Measurements from ENCODE around the gene BRD3.

BRD3 gene

GRCh38 chr9:134053941-134054761 is 13.7 kb downstream of the BRD3 start:
- no peak for DNase-seq

DNA sequence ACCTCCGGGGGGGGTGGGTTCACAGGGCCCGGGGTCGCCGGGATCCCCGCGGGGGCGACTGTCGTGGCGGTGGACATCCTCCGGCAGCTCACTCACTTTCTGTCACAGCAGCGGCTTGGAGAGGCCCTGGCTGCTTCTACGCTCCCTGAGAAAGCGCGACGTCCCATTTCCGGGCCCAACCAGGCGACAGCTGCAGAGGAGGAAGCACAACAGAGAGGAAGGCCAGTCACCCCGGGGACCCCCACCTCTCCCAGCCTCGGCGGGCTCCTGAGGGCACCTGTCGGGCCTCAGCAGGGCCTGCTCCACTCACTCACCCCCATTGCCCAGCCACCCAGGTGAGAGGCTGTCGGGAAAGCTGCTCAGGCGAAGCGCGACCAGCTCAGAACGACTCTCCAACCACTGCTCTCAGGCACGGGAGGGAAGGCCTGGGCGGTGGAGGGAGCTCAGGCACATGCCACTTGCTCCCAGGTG is 14.4 kb downstream of the BRD3 start:
- no peak for DNase-seq

GRCh38 chr9:134052941-134053340 is 14.9 kb downstream of the BRD3 start:
- no peak for DNase-seq

- no peak for DNase-seq
Measured at GRCh38 chr9:134052491-134052890, 15.3 kb downstream of the BRD3 start.

GRCh38 chr9:134051319-134051718 is 16.5 kb downstream of the BRD3 start:
- no peak for DNase-seq

DNA sequence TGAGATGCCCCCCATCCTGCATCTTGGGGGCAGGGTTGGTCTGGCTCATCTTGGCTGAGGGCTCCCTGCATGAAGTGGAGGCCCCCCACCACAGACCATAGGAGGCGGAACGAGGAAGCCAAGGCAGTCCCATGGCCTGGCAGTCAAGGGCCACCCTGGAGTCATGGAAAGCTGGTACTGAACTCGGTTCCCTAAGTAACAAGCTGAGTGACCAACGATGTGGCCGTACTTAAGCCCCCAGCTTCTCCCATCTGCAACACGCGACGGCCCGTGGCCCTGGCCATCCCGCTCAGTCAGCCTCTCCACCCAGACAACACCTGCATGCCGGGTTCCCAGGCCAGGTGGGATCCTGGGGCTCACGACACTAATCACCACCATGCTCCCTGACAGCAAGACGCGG is 17.1 kb downstream of the BRD3 start:
- no peak for DNase-seq

GRCh38 chr9:134049772-134050588 is 17.8 kb downstream of the BRD3 start:
- DNase-seq = no peak

DNA sequence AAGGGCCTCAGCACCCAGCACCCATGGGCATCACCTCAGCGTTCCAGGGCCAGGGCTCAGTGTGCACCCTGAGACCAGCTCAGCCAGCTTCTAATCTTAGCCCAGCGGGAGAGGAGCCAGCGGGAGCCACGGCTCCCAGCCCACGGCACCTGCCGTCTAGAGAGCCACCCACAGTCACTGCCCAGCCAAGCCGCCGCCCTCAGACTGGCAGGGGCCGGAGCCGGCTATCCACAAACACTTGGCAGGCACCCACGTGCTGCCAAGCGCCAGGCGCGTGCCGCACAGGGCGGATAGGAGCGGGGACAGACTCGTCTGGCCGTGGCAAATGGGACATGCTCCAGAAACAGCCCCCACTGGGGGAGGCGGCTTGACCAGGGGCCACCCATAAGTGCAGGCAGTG is 18.6 kb downstream of the BRD3 start:
- DNase-seq = no peak

DNA sequence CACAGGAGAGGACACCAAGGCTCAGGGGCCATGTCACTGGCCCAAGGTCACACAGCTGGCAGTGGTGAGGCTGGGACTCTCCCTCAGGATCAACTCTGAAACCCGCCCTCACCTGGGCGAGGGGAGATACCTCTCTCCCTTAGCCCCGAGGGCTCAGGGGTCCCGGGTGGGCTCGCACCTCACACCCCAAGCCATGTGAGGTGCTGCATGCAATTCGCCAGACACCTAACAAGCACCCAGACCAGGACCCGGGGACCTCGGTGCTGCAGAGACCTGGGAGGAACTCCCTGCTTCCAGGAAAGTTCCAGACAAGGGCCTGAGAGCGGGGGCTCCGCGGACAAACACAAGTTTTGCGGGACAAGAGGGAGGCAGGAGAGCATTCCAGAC is 19.3 kb downstream of the BRD3 start:
- DNase-seq = no peak

DNA sequence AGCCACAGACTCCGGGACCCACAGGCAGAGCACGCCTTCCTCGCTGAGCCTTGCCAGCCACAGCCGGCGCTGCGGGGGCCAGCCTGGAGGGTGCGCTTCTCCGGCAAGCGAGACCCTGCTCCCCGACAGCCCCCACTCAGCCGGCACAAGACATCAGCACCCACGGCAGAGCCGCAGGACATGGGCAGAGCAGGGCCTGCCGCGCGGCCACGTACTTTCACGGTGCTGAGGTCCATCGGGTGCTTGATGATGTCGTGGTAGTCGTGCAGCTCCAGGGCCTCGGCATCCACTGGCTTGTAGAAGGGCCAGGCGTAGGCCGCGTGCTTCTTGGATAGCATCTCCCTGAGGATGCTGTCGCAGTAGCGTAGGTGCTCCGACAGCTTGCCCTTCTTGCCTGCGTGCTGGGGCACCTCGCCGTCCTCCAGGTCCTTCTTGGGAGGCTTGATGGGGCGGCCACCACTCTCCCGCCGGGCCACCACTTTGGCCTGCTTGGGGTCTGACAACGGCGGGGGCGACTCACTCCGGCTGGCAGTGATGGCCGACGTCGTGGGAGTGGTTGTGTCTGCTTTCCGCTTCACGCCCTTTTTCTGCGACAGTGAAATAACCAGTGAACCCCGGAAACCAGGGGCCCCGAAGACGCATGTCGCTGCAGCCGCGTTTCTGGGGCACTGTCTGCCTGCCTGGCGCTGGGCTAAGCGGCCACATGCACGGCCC is 19.8 kb downstream of the BRD3 start:
- DNase-seq = no peak

GRCh38 chr9:134046894-134047681 is 20.7 kb downstream of the BRD3 start:
- no peak for DNase-seq

DNA sequence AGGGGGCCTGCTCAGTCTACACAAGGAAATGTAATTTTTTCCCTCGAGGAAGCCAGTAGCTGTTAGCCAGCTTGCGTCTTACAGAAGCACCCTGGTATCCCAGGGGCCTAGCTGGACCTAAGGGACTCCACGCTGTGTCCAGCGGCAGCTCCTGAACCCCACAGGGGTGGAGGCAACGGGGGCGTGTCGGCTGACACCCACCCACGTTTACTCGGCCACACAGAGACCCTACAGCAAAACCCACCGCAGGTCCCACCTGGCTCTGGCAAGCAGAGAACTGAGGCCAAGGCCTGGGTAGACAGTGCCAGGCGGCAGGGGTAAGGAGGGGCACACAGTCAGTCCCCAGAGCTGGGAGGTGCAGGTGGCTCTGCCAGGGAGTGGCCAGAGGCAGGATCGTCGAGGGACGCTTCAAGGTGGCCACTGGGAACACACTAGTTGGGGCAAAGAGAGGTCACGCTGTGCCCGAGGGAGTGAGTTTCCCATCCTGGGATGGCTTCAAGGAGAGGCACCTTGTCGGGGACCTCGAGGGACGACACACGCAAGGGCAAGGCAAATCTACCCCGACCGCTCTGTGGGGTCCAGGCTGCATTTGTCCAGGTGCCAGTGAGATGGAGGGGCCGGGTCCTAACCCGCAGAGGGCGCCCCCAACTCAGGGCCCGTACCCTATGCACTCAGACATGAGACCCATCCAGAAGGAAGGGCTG is 21.8 kb downstream of the BRD3 start:
- DNase-seq = no peak

DNA sequence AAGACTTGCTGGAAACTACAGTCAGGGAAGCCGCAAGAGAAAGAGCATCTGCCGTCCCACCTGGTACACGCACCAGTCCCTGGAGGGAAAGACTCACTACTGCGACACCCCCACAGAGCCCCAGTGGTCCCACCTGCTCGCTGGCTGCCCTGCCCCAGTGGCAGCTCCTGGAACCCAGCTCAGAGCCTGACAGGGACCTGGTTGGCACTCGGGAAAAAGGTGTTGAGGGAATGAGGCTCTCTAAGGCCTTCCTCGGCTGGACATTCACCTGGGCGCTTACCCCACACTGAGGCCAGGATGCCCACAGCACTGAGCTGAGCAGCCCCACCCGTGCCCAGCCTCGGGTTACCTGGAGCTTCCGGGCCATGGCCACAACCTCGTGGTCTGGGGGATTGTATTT is 22.9 kb downstream of the BRD3 start:
- DNase-seq = no peak

- no peak for DNase-seq
Measured at GRCh38 chr9:134043531-134043988, 24.3 kb downstream of the BRD3 start.

GRCh38 chr9:134041649-134041962 is 26.2 kb downstream of the BRD3 start:
- DNase-seq = no peak

- DNase-seq = no peak
Measured at GRCh38 chr9:134040781-134041648, 26.8 kb downstream of the BRD3 start.

DNA sequence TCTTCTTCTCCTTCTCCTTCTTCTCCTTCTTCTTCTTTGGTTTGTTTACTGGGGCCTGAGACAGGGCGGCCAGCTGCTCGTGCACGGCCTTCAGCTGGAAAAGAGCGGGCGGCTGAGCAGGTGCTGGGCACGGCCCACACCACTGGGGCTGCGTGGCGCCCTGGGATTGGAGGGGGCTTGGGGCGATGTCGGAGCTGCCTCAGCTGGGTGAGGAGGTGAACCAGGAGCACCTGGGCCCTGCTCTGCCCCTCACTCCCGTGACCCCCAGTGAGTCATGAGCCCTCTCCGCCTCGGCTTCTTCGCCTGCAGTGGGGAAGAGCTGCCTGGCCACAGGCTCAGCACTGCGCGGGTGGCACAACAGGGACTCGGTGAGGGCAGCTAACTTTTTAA is 27.7 kb downstream of the BRD3 start:
- no peak for DNase-seq

DNA sequence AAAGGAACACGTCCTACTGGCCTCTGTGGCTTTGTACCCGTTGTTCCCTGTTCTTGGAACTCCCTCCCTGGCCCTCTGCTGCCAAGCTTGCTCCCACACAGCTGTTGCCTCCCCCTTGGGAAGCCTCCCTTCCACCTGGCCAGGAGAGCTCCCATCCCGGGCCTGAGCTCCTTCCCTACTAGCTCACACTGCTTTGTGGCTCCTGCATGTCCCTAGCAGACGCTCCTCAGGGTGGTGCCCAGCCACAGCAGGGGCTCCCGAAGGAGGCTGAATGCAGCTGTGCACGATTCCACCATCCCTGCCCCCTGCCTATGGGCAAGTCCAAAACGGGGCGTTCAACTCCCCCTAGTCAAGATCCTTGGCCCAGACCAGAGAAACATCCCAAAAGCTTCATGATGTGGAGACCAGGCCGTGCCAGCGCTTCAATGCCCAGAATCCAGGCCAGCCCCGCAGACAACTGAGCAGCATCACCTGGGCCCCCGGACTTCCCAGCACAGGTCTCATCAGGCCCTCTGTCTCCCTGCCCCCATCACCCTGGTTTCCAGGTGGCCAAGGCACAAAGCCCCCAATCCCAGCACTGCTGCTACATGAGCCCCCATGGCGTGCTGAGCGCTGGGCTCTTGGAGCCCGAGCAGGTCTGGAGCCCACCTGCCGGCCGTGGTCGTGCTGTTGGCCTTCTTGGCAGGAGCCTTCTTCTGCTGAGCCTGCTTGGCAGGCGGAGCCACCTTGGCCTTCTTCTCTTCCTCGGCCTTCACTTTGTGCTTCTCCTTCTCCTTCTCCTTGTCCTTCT is 28.2 kb downstream of the BRD3 start:
- DNase-seq = no peak

DNA sequence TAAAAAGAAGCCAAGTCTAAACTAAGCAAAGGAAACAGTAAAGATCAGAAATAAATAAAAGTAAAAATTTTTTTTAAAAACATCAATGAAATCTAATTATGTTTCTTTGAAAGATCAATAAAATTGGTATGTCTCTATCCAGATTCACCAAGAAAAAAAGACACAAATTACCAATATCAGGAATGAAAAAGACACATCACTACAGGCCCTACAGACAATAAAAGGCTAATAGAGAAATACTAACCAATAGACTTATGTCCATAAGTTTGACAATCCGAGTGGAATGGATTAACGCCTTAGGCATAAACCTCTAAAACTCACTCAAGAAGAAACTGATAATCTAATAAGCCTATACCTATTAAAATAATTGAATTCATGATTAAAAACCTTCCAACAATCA is 30.2 kb downstream of the BRD3 start:
- no peak for DNase-seq

- DNase-seq = no peak
Measured at GRCh38 chr9:134036130-134036529, 31.7 kb downstream of the BRD3 start.
